Measurements from ENCODE around the gene ARAF. TPM values are rescaled to one million over a fixed set of nuclear protein-coding genes. Genes with fewer than 3 reads are reported as not detected.
A peak's percentile ranks its signal among the peaks of the same experiment; 100 is the strongest.
"Not testable (repeated sequence)": the region's sequence is repeated elsewhere in the genome, so short reads cannot be mapped to it uniquely, and the experiment has no call there.

The ARAF gene
- total RNA-seq, result 90.1 TPM
- long read RNA-seq, transcript ARAF-203 (16 exons, 2,458 nt), result major isoform, 57 of 95 reads
- long read RNA-seq, partial matches to known transcripts, result 30 of 95 reads
- long read RNA-seq, other reads (novel, unspliced or antisense), result 7 of 95 reads

DNA sequence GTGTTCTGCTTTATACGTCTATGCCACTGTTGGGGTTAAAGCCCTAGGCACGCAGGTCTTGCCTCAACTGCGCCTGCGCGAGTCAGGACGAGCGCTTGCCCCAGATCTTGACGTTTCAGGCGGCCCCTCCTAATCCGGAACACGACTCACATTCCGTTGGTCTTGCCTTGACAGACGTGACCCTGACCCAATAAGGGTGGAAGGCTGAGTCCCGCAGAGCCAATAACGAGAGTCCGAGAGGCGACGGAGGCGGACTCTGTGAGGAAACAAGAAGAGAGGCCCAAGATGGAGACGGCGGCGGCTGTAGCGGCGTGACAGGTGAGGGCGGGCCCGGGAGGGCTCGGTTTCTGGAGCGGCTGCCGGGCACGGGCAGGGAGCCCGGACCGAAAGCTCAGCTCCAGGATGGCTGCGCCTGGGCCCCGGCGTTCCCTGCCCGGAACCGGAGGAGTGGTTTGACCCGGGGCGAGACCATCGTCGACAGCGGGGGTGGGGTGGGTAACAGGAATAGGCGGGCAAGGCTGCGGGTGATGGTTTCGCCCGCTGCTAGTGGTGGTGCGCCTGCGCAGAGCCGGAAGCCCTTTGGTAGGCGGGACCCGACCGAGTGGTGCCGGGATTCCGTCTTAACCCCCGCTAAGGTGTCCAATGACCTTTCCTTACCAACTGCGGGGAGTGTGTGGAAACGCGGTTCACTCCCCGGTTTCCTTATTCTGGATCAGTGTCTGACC lies at the start of gene ARAF:
Gene ARAF (plus strand): TSS at position 272 of the 725 bp plus-strand sequence. CDS start 1,763 bp downstream, outside the sequence.
- TF ChIP-seq, protein P1, sequence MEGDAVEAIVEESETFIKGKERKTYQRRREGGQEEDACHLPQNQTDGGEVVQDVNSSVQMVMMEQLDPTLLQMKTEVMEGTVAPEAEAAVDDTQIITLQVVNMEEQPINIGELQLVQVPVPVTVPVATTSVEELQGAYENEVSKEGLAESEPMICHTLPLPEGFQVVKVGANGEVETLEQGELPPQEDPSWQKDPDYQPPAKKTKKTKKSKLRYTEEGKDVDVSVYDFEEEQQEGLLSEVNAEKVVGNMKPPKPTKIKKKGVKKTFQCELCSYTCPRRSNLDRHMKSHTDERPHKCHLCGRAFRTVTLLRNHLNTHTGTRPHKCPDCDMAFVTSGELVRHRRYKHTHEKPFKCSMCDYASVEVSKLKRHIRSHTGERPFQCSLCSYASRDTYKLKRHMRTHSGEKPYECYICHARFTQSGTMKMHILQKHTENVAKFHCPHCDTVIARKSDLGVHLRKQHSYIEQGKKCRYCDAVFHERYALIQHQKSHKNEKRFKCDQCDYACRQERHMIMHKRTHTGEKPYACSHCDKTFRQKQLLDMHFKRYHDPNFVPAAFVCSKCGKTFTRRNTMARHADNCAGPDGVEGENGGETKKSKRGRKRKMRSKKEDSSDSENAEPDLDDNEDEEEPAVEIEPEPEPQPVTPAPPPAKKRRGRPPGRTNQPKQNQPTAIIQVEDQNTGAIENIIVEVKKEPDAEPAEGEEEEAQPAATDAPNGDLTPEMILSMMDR (IDR thresholded peaks at IDR 0.05), result no peak
- peak; percentile 95 to 97 for ATAC-seq

DNA sequence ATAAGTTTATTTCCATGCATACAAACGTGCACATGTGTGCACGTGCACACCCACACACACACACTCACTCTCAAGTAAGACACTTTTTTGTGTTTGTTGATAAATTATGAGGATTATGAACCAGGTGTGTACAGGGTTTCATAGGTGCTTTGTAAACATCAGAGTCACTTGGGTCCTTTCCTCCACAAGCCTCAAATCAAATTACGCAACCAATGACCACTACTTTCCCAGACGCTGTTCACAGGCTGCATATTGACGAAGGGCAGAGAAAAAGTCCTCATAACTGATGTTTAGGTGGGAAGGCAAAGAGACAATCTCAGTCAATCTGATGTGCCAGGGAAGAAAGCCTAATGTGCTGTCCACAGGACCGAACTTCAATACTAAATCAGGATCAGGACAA lies 48.6 kb upstream of the ARAF start:
- H3K4me3 ChIP-seq; H3K27me3 ChIP-seq (ENCODE audit: low read depth); H3K4me1 ChIP-seq; DNase-seq; H3K9me3 ChIP-seq; H3K27ac ChIP-seq; intact Hi-C loops (cut with DNase I); H3K36me3 ChIP-seq; ATAC-seq: not testable (repeated sequence)

More for the DNA sequence above, at the start of gene ARAF:
- H3K27me3 ChIP-seq (ENCODE audit: low read depth), result no peaks in the 10 kb centered on the region
- H3K9me3 ChIP-seq, result no peaks in the 10 kb centered on the region
- peak; percentile 96 for DNase-seq
- peak within 1 kb of the TSS; percentile 70 for H3K4me3 ChIP-seq
- peaks cover 15% of the 10 kb centered on the region for H3K4me1 ChIP-seq
- H3K36me3 ChIP-seq, result peaks cover 28% of the 10 kb centered on the region
- H3K27ac ChIP-seq, result peak within 1 kb of the TSS; percentile 92
- intact Hi-C loops (cut with DNase I), result no loop called here

DNA sequence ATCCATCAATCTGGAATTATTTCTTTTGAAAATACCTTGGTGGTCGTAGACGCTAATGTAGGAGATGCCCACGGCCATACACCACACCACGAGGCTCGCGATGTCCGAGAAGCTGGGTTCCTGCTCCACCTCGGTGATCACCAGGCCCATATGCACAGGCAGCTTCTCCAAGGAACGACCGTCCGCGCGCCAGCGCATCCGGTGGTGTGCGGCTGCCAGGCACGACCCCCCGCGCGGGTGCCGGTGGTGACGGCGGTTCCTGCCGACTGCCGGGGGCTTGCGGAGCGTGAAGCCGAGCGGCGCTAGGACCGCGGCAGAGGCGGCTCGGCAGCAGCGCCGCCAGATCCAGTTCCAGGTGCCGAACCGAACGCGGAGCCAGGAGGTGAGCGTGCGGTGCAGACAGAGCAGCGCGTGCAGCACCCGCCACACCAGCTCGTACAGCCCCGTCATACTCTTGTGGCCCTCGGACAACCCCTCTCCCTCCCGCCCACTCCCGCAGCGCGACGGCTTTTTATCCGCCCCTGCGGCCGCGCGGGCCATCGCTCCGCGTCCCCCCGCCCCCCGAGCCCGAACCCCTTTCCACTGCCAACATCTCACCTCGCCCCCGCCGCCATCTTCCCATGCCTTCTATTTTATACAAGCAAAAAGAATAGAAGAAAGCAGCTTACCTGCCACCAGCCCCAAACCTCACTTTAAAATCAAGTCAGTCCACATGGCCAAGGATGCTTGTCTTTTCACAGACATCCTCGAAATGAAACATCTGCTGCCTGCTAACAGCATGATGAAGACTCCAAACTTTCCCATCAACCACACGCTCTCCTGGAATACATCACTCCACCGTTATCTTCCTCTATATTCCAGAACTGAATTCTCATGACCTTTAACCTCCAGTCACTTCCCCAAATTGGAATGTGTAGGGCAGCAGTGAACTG lies 47.7 kb upstream of the ARAF start:
- H3K27me3 ChIP-seq (ENCODE audit: low read depth); intact Hi-C loops (cut with DNase I); H3K9me3 ChIP-seq; H3K36me3 ChIP-seq; H3K4me1 ChIP-seq; H3K27ac ChIP-seq; DNase-seq: not testable (repeated sequence)
- ATAC-seq, result peak; percentile 49 to 79
- H3K4me3 ChIP-seq, result peak overlapping the region; percentile 44

DNA sequence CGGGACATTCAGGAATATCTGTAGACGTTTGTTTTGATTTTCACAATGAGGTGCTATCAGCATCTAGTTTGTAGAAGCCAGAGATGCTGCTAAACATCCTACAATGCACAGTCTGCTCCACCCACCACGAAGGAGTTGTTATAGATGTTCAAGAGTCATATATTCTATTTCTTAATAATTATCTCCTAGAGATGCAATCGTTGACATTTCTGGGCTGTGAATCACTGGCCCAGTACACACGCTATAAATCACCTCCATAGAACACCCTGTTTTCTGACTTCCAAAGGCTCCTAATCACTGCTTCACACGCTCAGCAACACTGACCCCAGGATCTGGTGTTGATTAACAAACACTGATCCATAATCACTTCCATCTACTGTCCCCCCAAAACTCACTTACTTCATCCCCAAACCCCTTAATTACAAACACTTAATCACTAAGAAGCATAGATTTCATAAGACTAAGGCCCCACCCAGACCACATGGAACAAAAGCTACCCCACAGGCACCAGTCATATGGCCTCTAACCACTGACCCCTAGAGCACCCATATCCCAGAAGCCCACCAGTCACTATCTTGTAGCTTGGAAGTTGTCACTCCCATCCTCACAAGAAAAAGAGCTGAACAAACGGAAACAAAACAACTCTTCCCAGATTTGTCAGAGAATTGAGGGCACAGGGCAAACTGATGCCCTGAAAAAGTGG lies 46.3 kb upstream of the ARAF start:
- no peak for ATAC-seq
- DNase-seq, result no peak
- no peaks in the 10 kb centered on the region for H3K4me1 ChIP-seq
- no peak overlapping the region for H3K27ac ChIP-seq
- intact Hi-C loops (cut with DNase I), result no loop called here
- H3K36me3 ChIP-seq, result no peaks in the 10 kb centered on the region
- no peaks in the 10 kb centered on the region for H3K9me3 ChIP-seq
- TF ChIP-seq, protein P1 (IDR thresholded peaks at IDR 0.05), result no peak
- H3K27me3 ChIP-seq (ENCODE audit: low read depth), result no peaks in the 10 kb centered on the region
- H3K4me3 ChIP-seq, result no peak overlapping the region

DNA sequence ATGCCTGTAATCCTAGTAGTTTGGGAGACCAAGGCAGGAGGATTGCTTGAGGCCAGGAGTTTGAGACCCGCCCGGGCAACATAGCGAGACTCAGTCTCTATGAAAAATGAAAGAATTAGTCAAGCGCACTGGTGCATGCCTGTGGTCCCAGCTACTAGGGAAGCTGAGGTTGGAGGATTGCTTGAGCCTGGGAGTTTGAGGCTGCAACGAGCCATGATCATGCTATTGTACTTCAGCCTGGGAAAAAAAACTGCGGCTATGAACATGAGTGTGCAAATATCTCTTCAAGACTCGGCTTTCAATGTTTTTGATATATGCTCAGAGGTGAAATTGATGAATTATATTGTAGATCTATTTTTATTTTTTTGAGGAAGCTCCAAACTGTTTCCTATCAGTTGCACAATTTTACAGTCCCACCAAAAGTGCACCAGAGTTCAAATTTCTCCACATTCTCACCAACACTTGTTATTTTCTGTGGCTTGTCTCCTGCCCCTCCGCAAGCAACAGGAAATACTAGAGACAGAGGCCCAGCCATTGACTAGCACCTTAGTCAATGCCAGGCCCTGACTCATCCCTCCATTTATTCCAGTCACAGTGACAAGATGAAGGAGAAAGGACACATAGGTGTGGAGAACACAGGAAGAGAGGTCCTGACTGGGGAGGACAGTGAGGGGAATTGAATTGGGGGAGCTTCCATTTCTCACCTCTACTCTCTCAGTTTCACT lies 44.9 kb upstream of the ARAF start:
- DNase-seq, result no peak
- intact Hi-C loops (cut with DNase I), result no loop called here

More for the DNA sequence above, 44.9 kb upstream of the ARAF start:
- no peak for ATAC-seq
- TF ChIP-seq, protein P1 (IDR thresholded peaks at IDR 0.05), result no peak
- no peaks in the 10 kb centered on the region for H3K27me3 ChIP-seq (ENCODE audit: low read depth)
- no peaks in the 10 kb centered on the region for H3K36me3 ChIP-seq
- no peak overlapping the region for H3K4me3 ChIP-seq
- H3K9me3 ChIP-seq, result no peaks in the 10 kb centered on the region
- H3K27ac ChIP-seq, result no peak overlapping the region
- H3K4me1 ChIP-seq, result no peaks in the 10 kb centered on the region
